GM18498 (cell line): ENCODE results near the gene KCNAB2.

Experiments
- ATAC-seq: cut with Tn5 transposase; IDR thresholded peaks from one replicate; pipeline ENCODE4 v1.9.1; 2021; ENCODE audit warnings: mild to moderate bottlenecking, moderate library complexity; ENCODE audit not compliant: unreplicated experiment

KCNAB2 gene

DNA sequence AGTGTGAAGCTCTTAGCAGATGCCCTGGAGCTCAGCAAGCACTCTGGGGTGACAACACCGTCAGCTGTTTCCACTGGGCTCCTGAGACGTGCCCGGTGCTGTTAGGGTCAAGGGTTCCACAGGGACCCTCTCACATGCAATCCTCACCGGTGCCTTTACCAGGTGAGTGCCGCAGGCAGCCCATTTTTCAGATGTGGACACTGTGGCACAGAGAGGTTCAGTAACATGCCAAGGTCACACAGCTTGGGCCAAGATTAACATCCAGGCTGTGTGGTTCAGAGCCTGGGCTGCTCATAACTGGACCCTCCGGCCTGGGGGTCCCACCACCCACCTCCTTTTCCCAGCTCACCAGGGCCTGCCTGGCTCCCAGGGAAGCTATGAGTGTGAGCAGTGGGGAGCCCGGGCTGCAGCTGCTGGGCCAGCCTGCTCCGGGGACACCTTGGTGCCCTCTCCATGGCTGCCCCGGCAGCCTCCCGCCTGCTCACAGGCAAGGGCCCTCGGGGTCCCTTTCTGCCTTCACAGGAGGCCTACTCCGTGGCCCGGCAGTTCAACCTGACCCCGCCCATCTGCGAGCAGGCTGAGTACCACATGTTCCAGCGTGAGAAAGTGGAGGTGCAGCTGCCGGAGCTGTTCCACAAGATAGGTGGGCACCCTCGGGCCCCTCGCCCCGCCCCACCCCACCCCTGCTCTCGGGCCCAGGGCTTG, 49.3 kb downstream of the KCNAB2 start:
- no peak for ATAC-seq

DNA sequence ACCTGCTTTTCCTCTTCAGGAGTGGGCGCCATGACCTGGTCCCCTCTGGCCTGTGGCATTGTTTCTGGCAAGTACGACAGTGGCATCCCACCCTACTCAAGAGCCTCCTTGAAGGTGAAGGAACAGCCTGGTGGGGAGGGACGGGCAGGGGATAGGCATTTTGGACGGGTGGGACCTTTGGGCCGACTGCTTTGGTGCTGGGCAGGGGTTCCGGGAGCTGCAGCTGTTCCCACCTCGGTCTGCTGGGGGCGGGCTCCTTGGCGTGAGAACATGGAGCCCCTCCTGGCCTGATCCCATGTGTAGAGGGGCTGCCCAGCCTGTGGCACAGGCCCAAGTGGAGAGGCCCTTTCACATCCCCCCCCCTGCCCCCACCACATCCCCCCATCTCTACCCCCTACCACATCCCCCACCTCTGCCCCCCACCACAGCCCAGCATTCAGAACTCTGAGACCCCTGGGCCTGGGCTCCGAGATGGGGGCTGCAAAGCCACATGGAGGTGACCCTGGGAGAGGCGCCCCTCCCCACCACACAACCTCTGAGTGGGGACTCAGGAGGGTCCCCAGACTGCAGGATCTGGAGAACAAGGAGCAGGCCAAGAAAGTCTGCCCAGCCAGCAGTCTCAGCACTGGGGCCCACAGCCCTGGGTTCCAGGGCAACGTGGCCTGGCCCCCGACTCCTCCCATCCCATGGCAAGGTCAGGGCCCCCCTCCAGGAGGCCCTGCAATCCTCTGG, 50.0 kb downstream of the KCNAB2 start:
- ATAC-seq = no peak

GRCh38 chr1:6096243-6097116, 50.8 kb downstream of the KCNAB2 start:
- ATAC-seq = no peak

GRCh38 chr1:6097117-6097595, 51.5 kb downstream of the KCNAB2 start:
- ATAC-seq = no peak

DNA sequence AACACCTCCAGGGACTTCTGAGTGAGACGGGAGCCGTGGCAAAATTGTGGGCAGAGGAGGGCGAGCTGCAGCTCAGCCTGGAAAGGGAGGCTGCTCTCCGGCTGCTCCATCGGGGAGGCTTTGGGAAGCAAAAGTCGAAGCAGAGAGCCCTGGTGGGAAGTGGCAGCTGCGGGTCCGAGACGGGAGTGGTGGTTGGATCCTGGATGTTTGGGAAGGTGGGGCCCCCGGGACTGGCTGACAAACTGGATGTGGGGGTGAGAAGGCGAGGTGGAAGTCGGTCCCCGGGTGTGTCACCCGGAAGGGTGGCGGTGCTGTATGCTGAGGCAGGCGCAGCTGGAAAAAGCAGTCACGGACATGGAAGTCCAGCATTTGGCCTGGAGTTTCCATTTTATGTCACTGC, 52.1 kb downstream of the KCNAB2 start:
- ATAC-seq = no peak

DNA sequence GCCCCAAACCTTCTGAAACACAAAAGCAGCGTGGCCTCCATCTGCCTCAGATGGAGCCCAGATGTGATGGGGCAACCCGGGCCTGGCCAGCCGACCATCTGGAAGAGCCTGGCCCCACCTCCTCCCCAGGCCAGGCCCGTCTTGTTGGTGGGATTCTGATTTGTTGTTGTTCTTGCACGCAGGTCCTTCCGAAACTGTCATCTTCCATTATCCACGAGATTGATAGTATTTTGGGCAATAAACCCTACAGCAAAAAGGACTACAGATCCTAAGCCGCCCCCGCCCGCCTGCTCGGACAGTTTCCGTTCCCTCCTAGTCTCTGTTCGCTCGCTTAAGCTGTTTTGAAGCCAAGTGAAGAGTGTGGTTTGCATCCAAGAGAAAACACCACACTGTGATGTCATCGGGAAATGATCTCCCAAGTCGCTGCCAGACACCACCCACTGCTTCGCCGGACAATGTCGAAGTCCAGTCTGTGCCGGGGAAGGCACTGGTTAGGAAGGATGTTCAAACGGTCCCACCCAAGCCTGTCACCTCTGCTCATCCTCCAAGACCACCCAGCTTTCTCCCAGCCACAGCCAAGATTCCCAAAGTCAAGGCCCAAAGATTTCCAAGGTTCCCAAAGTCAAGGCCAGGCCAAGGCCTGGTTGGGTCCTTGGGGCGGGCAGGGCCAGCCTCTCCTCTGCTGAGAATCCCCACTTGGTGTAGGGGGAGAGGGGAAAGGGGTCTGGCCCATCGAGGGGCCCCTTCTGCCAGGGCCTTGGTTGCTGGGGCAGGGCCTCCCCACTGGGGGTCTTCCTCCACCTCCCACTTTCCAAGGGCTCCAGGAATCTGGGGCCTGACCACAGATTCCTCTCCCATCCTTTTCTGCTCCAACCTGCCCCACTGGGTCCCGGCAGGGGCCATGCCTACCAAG, 52.9 kb downstream of the KCNAB2 start:
- no peak for ATAC-seq

DNA sequence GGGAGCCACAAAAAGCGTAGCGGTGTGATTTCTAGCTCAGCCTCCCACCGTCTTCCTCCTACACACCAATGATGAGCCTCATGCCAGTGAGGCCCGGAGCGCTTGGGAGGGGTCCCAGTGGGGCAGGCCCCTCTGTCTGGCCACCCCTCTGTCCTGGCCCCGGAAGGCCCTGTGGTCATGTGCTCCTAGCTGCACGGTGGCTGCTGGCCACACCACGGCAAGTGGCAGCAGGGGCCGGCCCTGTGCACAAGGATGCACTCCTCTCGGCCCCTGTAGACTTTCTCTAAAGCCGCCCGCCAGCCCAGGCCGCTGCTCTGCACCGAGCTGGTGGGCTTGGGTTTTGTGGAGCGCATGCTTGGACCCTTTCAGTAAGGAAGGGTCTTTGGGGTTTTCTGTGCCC, 53.6 kb downstream of the KCNAB2 start:
- no peak for ATAC-seq

DNA sequence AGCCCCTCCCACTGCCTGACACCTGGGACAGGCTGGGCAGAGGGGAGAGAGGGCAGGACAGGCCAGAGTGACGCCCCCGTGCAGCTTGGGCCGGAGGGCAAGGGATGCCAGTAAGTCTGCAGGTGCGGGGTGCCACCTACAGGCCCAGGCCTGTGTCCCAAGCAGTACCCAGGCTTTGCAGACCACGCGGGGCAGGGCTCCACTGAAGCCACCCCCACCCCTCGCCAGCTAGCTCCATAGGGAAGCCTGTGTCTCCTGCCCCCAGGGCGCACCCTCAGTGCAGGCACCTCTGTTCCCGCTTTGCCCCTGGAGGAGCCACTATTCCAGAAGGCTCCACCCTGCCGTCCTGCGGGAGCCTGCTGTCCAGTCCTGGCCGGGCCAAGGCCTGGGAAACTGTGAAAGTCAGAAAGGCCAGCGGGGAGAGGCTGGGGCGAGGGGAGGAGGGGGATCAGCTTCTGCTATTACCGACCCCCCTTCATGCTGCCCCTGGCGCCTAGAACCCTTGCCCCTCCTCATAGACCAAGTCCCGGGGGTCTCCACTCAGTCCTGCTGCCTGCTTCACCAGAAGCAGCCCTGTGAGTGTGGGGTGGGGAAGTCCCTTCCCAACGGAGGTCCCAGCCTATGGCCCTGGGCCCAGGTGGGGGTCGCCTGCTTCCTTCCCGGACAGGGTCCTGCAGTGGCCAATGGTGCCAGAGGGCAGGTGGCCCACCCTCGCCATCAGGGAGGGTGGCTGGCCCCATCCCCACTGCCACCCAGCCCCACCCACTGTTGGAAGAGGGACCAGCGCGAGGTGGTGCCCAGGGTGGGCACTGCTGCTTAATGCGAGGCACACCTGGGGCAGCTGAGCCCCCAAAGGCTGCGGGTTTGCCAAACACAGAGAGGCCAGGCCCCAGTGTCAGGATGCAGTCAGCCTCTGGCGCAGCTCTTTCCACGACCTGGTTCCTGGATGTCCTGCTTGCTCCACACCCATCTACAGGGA, 54.4 kb downstream of the KCNAB2 start:
- no peak for ATAC-seq

DNA sequence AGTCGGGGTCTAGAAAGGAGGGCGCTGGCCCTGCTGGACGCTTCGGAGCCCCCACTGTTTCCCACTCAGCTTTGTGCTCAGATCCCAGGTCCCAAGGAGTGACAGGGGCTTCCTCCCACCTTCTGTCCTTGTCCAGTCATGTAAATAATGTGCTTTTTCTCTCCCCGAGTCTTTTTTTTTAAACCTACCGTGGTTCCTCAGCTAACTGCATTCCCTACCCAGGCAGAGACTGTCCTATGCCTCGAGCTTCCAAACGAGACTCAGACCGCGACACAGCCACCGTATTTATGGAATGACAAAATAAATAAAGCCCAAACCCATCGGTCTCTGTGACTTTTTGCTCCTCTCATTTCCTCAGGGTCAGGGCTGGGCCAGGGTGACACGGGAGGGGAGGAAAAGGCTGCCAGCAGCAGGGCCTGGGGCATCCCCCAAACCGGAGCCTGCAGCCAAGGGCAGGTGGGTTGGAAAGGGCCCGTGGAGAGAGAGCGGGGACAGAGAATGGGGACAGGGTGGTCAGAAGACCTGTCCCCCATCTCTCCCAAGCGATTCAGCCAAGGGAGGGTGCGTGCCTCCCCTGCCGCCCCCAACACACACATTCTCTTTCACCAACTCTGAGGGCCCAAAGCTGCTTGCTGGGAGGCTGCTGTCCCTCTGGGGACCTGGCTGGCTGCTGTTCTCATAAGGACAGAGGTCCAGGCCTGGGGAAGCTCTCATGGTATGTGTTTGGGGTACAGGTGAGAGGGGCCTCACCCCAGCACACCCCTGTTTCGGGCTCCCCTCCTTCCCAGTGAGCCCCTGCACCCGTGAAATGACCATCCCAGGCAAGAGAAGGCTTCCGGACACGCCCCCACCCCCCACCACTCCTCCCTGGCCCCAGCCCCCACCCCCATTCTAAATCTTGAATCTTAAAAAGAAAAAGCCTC, 55.4 kb downstream of the KCNAB2 start:
- ATAC-seq = no peak

DNA sequence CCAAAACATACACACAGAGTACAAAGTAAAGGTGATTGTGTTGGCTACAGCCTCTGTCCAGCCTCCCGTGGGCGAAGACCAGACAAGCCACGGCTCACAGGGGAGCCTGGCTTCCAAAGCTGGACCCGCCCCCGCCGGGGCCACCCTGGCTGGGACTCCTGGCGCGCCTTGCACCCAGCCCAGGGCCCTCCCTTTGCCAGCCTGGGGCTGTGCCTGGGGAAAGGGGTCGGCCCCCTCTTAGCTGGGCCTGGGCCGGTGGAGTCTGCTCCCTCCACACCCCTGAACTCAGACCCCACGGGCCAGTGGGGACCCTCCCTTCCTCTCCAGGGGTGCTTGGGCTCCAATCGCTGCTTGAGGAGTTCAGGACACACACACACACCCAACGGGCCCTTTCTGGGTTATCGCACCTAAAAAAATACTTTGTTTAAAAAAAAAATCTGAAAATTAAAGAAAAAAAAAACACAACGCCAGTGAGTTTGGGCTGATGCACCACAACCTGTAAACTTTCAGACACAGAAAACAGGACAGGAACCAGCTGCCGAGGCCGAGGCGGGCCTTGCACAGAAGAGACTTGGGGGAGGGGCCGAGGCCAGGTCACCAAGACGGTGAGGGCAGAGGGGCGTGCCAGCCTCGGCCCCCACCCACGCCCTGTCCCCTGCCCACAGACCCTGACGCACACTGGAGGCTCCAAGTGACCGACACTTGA, 56.3 kb downstream of the KCNAB2 start:
- ATAC-seq = no peak

GRCh38 chr1:6102532-6102845, 56.8 kb downstream of the KCNAB2 start:
- no peak for ATAC-seq

- no peak for ATAC-seq
Measured at GRCh38 chr1:6103111-6103853, 57.6 kb downstream of the KCNAB2 start.

GRCh38 chr1:6103854-6104530, 58.3 kb downstream of the KCNAB2 start:
- no peak for ATAC-seq

GRCh38 chr1:6104631-6105030, 58.9 kb downstream of the KCNAB2 start:
- no peak for ATAC-seq

DNA sequence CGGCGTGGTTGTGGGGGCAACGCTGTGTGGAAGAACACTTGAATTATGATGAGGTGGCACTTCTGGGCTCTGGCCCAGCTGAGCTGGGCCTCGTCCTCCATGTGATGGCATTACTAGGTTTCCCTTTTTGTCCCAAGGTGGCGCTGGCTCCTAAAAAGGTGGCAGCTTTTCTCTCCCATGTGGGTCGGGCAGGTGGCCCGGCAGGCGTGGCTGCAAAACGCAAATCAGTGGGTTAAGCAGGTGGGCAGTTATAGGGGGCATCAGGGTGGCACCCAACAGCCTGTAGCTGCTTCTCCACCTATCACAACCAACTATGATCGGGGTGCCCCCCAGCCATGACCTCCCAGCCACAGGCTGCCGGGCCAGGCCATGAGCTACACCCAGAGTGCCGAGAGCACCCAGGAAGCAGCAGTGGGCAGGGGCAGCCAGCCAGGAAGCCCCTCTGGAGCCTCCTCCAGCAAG, 59.6 kb downstream of the KCNAB2 start:
- no peak for ATAC-seq

DNA sequence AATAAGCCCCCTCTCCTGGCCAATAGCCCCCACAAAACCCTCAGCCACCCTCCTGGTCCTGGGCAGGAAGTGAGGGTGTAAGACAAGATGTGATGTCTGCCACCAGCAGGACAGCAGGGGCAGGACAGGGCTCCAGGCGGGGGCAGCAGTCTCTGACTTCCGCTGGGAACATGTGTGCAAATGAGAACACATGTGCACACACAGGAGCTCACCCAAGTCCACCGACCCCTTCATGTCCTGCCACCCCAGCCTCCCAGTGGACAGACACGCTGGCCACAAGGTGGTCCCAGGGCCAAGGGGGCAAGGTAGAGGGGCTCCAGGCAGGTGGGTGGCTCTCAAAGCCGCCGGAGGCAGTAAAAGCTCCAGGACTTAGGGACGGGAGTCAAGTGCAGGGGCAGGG, 60.1 kb downstream of the KCNAB2 start:
- ATAC-seq = no peak
